T1000 (cell line): ENCODE measurements around the gene APELA.
"Not testable (repeated sequence)": the region's sequence is repeated elsewhere in the genome, so short reads cannot be mapped to it uniquely, and the experiment has no call there.

Source experiments
- DNase-seq: peaks from one replicate; lab custom pipeline; 2025; ENCODE audit warnings: mixed read lengths; lab: John Stamatoyannopoulos, UW

APELA gene, protein sequence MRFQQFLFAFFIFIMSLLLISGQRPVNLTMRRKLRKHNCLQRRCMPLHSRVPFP

DNA sequence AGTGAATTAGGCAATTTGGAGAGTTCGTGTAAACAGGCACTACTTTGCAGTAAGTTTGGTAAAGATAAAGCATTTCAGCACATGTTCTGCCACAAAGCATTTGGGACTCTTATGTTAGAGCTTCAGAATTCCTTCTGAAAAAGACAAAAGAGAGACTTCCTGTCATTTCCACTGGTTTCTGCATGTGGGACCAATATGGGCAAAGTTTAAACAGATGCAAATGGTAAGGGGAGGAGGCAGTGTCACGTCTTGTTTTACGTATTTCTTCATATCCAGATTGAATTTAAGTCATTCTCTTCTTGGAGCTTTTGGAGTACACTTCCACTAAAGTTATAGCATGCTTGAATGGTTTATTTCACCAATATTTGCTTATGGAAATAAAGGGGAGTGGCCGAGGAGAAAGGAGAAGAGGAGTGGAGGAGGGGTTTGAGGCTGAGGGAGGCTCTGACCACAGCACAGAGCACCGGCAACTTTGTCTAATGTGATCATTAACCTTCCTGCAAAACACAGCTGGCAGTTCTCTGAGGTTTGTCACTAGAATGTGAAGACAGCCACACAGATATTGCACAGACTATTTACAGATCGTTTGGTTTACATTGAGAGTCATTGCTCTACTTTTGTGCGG lies at the start of gene APELA:
Gene APELA, plus strand, starts transcription at position 479 of the 625 bp plus-strand sequence. CDS start 154 bp downstream, outside the sequence.
- DNase-seq = no peak

- DNase-seq = no peak
Measured at GRCh38 chr4:164828955-164829354, 48.0 kb upstream of the APELA start.

DNA sequence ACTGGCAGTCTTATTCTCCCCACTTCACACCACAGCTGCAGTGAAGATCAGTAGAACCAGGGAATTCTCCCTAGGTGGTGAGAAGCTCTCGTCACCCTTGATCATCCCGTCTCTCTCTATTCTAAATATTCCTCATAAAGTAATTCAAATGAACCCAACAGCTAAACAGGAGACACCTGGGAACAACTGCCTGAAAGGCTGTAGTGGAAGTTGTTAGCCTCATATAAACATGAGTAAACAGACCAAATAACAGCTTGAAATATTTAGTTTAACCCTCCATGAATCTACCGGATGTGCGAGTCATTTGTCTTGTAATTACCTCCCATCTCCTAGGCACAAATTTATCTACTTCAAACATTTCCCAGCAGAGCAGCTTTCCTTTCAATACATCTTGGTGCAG lies 30.4 kb upstream of the APELA start:
- DNase-seq = no peak

DNA sequence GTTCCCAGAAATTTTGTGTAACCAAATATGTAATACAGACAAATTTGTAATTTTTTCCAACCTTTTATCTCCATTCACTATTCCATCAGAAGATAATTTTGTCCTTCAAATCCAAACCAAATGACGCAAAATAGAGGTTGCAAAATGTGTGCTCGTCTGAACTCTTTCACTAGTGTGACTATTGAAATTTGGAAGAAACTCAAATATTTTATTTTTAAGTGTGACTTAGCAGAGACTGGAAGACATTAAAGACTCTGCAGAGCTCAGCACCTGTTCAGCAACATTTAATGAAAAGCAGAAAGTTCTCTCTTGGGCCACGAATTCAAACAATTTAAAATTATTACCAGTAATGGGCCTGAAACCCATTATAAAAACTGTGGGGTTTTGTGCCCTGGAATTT lies 30.0 kb upstream of the APELA start:
- DNase-seq = no peak

DNA sequence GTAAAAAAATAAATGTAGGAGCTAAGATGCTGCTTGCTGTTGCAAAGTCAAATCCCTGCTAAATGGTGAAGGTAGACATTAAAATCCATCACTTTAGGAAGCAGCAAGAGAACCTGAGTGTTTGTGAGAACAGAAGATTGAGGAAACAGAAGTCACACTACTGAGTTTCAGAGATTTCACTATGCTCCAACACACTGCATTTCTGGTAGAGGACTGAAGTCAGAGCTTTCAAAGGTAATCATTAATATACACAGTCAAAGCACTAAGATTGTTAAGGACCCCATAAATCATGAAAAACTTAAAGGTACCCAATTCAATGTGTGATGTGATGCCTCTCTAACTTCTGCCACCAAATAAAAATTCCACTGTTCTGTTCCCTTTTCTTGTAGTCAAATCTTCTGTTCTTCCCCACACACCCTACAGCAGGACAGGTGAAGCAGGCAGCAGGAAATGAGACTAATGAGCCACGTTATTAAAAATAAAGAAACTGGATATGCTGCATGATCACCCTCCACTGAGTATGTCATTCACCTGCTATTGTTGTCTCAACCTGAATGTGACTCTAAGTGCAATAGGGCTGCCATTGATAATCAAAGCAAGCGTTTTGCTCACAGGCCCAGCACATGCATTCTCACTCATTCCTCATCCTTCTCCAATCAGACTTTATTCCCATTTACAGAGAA lies 28.9 kb upstream of the APELA start:
- no peak for DNase-seq

DNA sequence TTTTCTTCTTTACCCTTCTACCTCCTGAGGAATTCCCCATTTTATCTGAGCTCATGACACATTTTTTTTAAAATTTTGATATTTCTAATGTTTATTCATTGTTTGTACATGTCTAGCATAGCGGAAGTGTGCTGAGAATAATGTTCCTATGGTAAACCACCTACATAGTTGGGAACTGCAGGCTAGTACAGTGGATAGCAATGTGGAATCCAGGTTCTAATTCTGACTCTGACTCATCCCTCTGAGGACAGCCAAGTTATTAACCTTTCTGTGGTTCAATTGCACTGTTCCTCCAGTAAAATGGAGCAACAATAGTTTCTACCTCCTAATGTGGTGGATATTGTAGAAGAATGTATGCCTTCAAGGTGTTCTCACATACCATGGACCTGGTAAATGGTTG lies 20.6 kb upstream of the APELA start:
- DNase-seq = no peak

DNA sequence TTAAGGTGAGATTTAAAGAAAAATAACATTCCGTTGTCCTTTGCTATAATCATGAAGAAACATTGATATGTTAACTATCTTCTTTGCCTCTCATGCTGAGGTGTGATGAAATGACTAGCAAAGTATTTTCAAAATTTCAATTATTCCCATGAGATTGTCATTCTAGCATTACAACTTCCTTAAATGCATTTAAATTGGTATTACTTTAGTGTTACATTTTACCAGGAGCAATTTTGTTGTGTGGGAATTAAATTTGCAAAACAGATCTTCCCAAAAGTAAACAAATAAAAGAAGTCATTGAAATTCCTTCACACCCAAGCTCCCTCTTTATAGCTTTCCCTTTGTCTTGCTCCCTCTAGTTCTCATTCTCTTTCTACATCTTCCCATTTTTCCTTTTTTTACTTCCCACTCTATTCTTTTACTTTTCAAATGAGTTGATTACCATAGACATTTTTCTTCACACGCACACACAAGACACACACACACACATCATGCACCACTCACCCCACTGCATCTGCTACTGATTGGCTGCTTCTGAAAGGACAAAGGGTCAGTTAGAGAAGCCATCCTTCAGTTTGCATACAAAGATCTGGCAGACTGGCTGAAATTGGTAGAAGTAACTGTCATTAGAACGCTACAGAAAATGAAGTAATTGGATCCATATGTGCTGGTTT lies 10.0 kb upstream of the APELA start:
- no peak for DNase-seq

DNA sequence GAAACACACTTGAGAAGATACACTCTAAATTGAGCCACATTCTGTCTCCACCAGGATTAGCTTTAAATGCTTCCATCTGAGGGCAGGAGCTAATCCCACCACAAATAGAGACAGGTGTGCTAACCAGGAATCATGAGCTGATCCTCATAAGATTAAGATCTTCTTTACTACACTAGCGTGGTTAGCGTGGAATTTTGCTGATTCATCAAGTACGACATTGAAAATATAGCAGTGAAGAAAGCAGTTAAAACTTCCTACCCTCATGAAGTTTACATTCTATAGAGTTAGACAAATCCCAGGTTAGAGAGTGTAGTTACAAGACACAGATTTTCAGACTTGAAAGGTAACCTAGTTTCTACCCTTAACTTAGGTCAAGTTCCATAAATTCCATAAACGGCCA lies 5.3 kb upstream of the APELA start:
- no peak for DNase-seq

DNA sequence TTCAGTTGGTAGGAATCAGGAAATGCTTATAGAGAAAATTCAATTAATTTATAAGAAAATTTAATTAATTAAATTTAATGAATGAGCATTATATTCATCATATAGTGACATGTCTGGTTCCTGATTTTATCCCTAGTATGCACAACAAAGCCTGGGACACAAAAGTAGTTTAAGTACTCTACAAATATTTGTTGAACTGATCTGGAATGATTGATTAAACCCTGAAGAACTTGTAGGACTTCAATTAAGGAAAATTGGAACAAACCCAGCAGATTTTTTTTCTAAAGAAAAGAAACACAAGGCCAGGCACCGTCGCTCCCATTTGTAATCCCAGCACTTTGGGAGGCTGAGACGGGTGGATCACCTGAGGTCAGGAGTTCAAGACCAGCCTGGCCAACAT lies 4.5 kb upstream of the APELA start:
- DNase-seq = no peak

- no peak for DNase-seq
Measured at GRCh38 chr4:164874789-164875188, 2.2 kb upstream of the APELA start.

DNA sequence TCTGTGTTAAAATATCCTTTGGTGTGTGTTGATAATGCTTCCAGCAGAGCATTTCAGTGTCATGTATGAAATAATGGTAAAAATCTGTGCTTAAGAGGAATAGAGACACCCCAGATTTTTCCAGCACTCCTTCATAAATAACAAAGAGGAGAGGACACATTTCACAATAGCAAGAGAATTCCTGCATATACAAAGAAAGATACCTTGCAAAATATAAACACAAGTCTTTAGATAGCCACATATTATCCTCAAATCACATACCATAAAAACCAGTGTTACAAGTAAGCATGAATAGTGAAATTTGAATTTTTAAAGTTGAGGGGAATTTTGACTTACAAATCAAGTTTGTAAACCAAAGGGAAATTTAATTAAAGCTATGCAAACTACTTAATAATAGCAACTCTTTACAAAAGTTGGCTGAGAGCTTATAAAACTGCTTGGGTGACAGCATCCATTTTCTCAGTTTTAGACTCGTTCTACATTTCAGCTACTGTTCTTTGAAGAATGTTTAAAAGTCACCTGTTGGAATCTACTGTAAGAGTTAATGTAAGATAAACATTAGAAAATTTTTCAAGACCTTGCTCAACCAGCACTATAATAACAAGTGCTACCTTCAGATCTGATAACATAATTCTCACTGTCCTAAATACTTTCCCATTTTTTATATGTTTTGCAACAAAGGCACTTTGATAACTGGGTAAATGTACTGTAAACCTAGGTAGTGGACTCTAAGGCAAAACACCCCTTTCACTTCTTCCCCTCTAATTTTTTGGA lies 3.7 kb downstream of the APELA start:
- no peak for DNase-seq

DNA sequence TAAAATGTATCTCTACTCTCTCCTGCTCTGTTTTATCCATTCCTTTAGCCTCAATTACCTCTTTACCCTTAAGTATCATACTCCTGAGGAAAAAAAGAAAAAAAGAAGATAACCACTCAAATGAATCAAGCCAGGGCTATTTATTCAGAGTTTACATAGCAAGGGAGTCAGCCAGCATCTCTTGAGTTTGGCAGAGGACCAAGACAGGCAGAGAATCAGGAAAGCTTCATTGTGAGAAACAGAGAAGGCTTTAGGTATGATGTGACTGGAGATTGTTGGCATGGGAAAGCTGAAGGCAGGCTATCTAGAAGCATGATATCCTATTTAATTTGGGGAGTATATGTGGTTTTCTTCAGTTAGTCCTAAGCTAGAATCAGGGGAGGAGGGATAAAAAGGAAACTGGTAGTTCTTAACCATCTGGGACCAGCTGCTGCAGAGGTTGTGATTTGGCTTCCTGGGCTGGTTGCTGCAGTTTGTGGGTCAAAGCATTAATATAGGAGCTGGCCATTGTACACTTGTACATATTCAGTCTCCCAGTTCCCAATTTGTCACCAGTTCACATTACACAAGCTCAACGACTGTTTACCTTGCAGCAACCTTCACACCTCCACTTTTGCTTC lies 11.2 kb downstream of the APELA start:
- DNase-seq = no peak

GRCh38 chr4:164890691-164891090 lies 13.7 kb downstream of the APELA start:
- DNase-seq = no peak

- DNase-seq = no peak
Measured at GRCh38 chr4:164892018-164892417, 15.0 kb downstream of the APELA start.

DNA sequence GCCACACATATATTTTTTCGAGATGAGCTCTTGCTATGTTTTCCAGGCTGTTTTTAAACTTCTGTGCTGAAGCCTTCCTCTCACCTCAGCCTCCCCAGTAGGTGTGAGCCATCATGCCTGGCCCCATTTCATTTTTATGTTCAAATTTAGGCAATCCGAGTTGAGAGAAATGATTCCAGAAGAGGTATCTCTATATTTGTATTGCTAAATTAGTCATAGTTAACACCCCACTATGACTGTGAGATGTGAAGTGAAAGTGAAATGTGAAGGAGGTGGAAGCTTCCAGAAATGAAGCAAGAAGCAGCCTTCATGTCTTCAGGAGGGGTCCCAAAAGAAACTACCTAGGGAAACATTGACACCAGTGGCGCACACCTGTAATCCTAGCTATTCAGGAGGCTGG lies 17.7 kb downstream of the APELA start:
- DNase-seq = no peak

DNA sequence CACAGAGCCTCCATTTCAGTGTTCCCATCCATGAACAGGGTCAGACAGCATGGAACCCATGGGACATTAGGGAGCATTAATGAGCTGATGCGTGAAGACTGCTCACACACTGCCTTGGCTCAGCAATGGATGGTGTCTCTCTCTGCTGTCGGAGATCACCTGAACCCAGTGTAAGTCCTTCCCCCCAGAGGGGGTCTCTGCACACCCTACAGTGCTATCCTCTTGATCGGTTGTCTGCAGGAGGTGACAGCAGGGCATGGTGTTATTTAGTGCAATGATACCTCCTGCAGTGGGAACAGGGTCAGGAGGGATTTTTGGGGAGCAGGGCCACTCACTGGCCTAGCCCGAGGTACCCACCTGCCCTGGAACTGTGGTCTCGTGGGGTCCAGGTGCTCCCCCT lies 25.6 kb downstream of the APELA start:
- no peak for DNase-seq

DNA sequence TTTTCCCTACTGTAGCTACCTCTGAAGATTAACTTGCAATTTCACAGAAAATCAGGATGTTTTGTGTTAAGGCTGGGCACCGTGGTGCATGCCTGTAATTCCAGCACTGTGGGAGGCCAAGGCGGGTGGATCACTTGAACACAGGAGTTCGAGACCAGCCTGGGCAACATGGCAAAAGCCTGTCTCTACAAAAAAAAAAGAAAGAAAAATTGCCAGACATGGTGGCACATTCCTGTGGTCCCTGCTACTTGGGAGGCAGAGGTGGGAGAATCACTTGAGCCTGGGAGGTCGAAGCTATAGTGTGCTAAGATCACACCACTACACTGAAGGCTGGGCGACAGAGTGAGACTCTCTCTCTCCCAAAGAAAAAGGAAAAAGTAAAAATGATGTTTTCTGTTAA lies 27.4 kb downstream of the APELA start:
- DNase-seq = no peak

DNA sequence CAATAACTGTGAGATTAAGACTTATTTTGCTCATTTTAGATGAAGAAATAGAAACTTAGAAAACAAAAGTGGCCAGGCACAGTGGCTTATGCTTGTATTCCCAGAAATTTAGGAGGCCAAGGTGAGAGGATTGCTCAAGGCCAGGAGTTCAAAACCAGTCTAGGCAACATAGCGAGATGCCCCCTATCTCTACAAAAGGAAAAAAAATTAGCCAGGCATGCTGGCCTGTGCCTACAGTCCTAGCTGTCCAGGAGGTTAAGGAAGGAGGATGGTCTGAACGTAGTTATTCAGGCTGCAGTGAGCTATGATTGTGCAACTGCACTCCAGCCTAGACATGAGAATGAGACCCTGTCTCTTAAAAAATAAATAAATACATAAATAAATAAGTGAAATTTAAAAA lies 28.0 kb downstream of the APELA start:
- no peak for DNase-seq

DNA sequence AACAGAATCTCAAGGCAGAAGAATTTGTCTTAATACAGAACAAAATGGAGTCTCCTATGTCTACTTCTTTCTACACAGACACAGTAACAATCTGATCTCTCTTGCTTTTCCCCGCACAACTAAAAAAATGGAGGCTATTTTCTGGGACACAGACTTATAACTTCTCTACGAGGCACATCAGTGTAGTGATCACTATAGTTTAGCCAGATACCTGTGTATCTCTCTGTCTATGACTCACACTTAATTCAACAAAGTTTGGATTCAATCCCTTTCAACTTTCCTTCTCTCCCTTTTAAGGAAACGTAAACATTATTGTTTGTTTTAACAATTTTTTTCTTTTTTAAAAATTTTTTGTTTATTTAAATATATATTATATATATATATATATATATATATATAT lies 29.4 kb downstream of the APELA start:
- DNase-seq = no peak

- DNase-seq = not testable (repeated sequence)
Measured at GRCh38 chr4:164913506-164913905, 36.5 kb downstream of the APELA start.

GRCh38 chr4:164918956-164919355 lies 42.0 kb downstream of the APELA start:
- DNase-seq = no peak

DNA sequence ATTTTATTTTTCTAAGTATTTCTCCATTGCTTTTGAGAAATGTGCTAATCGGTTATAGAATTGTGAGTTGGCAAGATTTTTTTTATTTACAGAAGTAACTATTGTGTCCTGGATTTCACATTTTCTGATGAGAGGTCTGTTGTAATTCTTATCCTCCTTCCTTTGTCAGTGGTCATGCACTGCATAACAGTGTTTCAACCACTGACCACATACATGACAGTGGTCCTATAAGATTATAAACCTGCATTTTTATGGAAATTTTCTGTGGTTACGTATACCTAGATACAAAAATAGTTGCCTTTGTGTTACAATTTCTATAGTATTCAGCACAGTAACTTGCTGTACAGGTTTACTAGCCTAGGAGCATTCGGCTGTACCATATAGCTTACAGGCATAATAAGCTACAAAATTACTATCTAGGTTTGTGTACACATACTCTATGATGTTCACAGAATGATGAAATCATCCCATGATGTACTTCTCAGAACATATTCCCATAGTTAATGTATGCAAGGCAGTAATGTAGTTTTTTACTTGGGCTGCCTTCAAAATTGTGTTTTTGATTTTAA lies 47.8 kb downstream of the APELA start:
- DNase-seq = no peak
